Fibroblast of skin of left quadriceps (primary cell): ENCODE data around the gene TNFRSF8.
A peak's percentile ranks its signal among the peaks of the same experiment; 100 is the strongest.

Source experiments
- DNase-seq, 2 experiments: peaks; one replicate each; pipeline ENCODE4 v3.0.0-alpha.2; 2013; ENCODE audit warnings: low read depth in 2 of 2

TNFRSF8 gene

DNA sequence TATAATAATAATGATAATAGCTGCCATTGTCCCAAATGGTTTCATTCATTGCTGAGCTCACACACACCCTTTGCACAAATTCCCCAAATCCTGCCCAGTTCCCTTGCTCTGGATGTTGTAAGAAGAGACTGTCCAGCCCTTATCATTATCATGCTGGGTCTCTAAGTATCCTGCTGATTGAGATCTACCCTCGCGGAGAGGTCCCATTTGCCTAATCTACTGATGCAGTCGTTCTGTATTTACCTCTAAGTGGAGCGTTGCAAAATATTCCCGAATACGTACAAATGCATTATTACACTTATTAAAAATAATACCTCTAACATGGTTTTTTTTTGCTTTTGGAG is 51.2 kb downstream of the TNFRSF8 start:
- no peak for DNase-seq

DNA sequence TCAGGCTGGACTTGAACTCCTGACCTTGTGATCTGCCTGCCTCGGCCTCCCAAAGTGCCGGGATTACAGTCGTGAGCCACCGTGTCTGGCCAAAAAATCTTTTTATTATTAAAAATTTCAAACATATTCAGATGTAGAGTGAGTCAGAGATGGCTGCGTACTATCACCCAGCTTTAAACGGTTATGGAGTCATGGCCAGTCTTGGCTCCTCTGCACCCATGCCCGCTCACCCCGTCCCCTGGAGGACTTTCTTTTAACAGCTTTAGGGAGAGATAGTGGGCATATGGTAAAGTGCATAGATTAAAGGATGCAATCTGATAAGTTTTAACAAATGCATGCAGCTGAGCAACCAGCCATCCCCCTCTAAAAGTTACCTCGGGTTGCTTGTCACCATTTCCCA is 51.8 kb downstream of the TNFRSF8 start:
- DNase-seq = no peak

DNA sequence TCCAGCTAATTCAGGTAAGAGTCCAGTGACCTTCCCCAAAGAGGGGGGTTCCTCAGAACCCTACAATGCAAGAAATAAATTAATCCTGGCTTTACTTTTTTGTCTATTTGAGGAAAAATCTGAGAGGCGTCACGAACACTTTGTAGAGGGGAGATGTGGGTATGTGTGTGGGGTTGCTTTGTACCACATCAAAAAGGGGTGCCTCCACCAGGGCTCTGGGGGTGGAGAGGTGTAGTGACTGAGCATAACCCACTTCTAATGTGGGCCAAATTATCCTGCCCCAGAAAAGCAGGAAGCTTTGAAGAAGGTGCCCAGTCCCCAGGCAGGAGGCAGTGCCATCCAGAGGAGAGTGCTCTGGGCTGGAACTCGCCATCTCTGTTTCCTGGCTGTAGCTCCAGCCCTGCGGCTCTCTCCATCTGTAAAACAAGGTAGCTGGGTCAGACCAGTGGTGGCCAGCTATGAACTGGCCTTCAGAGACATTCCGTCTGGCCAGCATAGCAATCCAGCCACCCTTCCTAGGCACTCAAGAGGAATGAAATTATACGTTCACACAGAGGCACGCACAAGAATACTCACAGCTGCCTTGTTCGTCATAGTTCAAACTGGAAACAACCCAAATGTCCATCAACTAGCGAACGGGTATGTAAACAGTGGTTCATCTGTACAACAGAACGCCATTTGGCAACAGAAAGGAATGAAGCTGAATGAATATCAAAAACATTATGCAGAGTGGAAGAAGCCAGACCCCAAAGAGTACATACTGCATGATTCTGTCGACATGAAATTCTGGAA is 58.3 kb downstream of the TNFRSF8 start:
- DNase-seq = peak; percentile 27 to 39

DNA sequence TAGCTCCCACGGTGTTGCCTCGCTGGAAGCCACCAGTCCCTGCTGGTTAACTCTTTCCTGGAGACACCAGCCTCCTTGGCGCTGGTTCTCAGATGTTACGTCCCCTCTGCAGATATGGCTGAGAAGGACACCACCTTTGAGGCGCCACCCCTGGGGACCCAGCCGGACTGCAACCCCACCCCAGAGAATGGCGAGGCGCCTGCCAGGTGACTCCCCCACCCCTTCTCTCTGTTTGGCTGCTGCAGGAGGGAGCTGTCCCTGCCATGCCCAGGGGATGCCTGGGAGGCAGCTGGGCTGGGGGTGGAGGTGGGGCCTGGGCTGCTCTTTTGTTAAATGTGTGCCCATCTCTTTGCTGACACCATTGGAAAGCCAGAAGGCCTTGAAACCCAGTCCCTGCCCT is 60.1 kb downstream of the TNFRSF8 start:
- no peak for DNase-seq

DNA sequence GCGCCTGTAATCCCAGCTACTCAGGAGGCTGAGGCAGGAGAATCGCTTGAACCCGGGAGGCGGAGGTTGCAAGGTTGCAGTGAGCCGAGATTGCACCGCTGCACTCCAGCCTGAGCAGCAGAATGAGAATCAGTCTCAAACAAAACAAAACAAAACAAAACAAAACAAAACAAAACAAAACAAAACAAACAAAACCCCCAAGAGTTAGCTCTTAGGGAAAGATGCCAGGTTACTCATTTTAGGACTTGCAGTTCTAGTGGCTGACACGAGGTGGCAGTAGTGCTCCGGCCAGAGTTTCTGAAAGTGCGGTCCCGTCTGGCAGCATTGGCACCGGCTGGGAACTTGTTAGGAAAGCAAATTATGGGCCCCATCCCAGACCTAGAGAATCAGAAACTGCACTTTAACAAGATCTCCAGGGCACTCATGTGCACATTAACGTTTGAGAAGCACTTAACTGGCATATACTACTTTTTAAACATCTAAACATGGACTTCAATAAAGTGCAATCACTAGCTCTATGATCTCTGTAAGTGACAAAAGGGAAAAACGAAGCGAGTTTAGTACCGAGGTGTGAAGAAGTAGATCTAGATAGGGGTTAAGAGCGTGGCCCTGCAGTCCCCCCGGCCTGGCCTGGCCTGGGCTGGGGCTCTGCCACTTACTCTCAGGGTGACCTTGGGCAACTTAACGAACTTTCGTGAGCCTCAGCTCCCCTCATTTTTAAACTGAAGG is 61.8 kb downstream of the TNFRSF8 start:
- peak; percentile 13 to 21 for DNase-seq

DNA sequence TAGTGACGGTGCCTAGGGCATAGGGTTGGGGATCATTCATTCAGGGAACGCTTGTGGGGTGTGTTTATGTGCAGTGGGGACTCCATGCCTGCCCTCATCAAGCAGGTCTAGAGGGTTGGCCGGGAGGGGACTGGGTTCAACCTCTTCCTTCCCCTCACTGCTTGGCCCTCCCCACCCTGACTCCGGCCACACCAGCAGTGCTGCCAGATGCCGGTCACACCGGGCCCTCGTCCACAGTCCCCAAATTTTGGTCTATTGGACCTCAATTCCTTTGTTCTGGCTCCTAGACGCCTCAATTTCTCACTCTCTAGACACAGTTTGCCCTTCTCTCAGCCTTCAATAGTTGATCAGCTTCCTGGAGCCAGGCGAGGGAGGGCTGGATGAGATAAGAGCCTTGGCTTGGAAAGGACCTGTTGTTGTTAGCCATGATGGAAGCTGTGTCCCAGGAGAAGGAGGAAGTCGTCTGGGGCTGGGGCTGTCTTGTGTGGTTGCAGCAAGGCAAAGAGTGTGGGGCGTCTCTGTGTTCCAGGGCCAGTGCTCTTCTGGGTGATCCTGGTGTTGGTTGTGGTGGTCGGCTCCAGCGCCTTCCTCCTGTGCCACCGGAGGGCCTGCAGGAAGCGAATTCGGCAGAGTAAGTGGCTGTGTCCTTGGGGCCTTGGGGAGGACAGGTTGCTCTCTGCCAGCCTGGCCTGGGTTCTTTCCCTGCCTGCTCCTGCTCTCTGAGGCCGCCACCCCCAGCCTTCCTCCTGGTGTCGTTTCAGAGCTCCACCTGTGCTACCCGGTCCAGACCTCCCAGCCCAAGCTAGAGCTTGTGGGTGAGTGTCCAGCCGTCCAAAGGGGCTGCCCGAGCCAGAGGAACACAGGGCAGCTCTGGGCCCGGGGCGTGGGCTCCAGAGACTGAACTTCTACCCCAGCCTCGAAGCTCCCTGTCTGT is 62.6 kb downstream of the TNFRSF8 start:
- DNase-seq = no peak

DNA sequence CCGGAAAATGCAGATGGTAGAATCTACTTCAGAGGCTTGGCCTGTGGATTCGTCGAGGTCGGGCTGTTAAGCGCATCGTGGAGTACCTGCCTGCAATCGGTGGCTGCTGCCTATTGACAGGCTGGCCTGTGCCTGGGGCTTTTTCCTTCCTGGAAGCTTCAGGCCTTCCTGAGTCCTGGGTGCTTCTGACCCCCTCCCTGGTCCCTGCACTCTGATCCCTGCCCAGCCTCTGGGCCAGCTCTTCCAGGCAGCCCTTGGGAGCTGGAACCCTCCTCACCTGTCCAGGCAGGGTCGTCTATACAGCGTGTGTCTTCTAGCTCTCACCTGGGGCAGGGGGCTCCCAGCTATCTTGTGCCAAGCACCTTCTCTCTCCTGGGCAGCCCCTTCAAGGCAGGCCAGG is 63.7 kb downstream of the TNFRSF8 start:
- no peak for DNase-seq

DNA sequence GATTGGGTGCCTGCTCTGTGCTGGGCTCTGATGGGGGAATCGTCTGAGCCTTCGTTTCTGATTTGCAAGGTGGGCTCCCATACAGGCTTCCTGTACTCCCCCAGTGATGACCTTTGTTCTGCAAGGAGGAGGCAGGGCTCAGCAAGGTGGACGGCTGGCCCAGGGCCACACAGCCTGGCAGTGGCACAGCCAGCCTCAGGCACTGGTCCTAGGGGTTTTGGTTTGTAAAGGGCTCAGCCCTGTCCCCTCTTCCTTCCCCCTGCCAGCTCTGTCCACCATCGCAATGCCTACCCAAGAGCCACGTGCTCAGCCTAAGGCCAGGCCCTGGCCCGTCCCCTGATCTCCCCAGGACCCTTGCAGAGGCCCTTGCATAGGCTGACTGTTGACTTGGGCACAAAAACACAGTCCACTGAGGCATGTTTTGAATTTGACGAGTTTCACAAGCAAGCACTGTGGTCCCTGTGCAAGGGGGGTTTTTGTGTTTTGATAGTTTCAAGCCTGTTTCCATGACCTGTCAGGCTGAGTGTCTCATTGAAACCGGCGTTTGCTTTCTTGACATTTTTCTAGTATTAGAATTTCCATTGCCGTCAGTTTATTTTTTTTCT is 64.2 kb downstream of the TNFRSF8 start:
- DNase-seq = no peak

DNA sequence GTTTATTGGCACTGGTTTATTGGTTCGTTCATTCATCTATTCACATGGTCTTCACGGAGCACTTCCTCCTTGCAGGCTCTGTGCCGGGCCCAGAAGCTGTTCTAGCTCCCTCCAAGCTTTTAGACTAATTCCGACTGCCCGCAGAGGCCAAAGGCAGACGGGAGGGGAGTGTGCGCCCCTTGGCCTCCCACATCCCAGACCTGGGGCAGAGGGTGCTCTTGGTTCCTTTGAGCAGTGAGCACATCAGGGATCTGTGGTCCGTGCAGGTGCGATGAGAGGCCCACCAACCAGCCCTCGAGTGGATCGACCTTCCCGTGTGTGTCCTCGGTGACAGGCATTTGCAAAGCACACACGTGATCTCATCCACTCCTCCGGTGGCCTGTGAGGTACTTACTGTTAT is 65.0 kb downstream of the TNFRSF8 start:
- DNase-seq = no peak

DNA sequence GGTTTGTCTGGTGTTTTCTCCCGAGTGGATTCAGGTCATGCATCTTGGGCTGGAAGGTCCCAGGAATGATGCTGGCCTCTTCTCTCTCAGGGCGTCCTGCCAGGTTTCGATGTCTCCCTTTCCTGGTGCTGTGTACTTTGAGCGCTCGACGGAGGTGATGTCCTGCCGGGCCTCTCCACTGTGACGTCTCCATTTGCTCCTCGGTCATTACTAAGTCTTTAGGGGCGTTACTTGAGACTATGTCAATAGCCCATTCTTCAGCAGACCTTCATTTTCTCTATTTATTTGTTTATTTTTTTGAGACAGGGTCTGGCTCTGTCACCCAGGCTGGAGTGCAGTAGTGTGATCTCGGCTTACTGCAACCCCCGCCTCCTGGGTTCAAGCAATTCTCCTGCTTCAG is 66.5 kb downstream of the TNFRSF8 start:
- DNase-seq = no peak

DNA sequence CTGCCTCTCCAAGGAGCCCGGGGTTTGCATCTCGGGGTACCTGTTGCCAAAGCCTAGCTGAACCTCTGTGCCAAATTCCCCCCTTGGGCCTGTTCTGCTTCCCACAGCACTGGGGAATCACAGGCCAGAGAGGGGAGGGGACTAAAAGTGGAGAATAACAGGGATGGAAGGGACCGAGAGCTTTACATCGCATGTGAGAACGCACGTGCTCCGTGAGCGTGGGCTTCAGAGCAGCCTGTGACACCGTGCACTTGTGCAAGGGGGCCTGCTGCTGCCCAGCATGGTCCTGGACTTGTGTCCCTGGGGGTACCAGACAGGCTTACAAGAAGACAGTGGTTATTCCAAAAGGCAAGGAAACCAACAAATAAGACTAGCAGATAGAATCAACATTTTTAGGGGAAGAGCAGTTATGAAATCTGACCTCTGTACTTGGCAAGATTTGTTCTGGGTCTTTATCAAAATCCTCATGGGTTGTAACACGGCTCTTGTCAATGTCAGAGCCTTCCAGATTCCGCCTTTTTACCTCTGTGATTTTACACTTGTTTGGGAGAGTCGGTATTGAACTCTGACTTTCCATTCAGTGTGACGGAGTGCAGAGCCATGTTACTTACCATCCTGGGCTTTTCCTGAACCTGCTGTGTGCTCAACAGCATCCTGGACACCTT is 67.5 kb downstream of the TNFRSF8 start:
- no peak for DNase-seq

DNA sequence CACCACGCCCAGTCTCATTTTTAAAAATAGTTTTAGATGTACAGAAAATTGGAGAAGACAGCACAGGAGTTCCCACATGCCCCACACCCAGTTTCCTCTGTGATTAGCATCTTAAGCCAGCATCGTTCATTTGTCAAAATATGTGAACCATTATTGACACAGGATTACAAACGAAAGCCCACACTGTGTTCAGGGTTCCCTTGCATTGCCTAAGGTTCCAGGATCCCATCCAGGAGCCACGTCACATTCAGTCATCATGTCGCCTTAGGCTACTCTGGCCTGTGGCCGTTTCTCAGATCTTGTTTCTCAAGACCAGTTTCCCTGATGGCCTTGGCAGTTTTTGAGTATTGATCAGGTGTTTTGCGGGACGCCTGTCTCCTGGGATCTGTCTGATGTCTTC is 69.0 kb downstream of the TNFRSF8 start:
- no peak for DNase-seq

DNA sequence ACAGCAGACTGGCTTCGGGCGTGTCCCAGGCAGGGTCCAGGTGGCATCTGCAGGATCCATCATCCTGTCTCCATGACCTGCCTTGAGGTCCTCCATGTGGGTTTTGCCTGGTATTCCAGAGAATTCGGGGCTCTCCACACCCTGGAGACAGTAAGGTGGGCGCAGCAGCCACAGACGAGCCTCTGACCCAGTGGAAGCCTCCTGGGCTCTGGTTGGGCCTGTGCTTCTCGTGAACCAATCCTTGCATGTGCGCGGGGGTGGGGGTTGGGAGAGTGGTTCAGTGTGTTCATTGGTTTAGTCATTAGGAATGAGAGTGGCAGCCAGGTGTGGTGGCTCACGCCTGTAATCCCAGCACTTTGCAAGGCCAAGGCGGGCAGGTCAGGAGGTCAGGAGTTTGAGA is 71.6 kb downstream of the TNFRSF8 start:
- DNase-seq = no peak

DNA sequence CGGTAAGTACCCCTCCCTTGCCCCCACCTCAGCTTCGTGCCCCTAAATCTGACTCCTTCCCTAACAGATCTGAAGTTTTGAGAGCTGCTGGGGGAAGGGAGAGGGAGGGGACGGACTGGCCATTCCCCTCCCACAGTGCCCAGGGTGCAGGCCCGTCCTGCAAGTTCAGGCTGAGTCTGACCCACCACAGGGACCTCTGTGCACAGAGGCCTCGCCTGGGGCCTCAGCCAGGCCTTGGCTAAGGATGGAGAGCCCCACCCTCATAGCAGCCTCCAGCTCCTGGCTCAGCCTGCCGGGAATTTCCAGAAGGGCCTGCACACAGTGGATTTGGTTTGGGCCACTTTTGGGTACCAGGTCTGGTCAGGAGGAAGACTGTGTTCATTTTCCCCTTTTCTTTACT is 72.5 kb downstream of the TNFRSF8 start:
- DNase-seq = no peak

DNA sequence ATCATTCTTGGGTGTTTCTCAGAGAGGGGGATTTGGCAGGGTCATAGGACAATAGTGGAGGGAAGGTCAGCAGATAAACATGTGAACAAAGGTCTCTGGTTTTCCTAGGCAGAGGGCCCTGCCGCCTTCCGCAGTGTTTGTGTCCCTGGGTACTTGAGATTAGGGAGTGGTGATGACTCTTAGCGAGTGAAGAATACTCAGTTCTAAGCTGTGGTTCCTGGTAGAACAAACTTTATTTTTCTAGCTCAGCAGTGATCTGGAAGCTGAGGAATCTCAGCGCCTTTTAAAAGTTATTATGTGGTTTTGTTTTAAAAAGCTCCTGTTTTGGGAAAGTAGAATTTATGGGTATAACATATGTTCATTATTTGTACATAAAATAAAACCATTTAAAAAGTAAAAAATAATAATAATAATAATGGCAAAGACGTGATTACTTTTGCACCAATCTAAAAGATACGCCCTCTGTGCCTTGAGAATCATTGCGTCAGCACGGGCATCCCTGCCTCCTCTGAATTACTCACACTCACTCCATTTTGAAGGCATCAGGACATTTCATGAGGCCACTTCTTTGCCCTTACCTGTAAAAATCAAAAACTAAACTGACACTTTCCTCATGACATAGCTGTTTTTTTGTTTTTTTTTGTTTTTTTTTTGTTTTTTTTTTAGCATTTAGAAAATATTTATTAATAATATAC is 74.0 kb downstream of the TNFRSF8 start:
- no peak for DNase-seq

DNA sequence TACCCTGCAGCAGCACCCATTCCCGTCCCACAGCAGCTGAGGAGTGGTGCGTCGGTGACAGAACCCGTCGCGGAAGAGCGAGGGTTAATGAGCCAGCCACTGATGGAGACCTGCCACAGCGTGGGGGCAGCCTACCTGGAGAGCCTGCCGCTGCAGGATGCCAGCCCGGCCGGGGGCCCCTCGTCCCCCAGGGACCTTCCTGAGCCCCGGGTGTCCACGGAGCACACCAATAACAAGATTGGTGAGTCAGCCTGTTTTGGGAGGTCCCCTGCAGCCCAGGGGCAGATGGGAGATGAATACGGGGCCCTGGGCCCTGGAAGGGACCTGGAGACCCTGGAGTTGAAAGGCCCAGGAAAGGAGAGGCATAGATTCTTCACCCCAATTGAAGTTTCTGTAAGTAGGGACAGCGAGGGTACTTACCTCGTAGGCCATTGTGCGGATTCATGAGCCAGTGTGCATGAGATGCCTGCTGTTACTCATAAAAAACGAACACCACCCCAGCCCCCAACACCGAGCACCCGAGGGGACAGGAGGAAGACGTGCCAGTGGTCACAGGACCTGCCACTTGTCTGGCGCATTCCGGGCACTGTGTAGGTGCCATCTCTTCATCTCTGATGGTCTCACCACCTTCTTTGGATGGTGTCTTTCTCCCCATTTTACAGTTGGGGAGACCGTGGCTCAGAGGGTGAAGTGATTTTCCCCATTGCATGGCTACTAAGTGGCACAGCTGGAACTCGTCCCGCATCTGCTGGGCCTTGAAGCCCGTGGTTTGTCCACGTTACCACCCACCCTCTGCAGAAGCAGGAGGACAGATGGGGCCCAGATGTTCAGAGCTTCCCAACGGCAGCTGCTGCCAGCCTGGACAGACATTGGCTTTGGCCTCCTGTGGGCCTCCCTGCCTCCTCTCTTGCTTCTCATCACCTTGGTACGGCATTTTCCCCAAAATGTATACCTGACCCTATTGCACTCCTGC is 75.4 kb downstream of the TNFRSF8 start:
- DNase-seq = no peak

DNA sequence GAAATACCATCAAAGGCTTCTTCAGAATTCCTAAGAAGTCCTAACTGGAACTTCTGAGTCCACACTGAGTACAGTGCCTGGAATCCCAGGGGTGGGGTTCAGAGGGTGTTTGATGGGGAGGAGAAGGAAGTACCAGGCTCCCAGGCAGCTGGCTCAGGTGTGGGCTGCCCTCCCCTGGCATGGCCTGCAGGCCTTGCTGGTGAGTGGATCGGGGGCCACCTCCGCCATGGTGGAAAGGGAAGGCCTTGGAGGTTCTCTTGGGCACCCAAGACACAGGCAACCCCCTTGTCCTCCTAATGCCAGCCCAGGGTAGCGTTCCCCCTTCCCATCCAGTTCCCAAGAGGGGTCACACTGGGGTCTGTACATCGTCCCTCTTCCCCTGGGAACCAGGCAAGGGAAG is 76.9 kb downstream of the TNFRSF8 start:
- no peak for DNase-seq

DNA sequence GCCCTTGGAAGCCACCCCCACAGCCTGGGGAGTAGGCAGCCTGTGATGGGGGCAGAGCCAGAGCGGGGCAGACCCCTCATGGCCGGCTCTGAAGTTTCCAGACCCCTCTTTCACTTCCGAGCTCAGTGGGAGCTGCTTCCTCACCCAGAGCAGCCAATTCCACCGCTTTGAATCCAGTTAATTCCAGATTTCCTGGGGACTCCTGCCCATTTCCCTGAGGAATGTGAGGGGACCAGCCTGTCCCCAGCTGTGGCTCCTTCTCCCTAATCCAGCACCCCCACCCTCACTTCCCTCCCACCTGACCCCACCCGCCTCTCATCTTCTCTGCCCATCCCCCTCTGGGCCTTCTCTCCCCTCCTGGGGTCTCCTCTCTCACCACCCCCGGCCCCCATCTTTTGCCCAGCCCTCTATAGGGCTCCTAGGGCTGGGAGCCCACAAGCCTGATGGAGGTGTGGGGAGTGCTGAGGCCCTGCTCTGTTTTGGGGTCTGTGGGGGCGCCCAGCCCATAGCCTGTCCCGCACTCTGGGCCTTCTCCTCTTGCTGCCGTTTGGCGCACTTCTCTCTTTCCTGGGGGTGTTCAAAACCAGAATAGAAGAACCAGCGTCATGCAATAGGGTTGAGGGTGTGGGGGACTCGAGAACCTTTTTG is 77.5 kb downstream of the TNFRSF8 start:
- no peak for DNase-seq

DNA sequence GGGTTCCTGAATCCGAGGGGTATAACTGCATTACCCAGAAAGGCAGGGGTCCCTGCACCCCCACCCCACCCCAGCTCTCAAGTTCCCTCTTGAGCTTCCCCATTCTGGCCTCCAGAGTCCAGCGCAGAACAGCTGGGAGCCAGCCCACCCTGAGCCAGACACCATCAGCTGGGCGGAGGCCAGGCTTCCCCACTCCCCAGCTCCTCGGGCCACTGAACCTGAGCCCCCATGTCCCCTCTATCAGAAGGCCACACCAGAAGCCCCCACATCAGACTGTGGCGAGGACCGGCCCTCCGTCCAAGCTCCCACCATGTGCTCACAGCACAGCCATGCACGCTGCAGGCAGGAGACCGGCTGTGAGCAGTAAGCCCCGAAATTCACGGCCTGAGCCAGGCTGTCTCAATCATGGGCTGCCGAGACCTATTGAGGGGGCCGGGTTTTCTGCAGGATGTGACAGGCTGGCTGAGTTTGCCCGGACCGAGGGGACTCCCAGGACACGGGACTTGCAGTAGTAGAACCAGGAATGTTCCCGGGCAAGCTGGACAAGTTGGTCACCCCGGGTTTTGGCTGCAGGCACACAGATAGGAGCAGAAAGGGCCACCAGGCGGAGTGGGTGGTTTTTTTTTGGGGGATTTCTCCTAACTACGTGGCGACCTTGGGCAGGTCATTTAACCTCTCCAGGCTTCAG is 78.2 kb downstream of the TNFRSF8 start:
- no peak for DNase-seq
